ENCODE measurements around the gene PPIL6. TPM values are rescaled to one million over a fixed set of nuclear protein-coding genes. Genes with fewer than 3 reads are reported as not detected.

Gene PPIL6
- polyA plus RNA-seq, 1 donor (not counting 4 experiments of a cell fraction or from before 2014, with no cell fraction given): 1.4 TPM

- Histone ChIP-seq H3K27ac (ENCODE audit: control insufficient read depth, insufficient read depth, low read length) (no peak overlapping the region), H2AFZ (ENCODE audit: control insufficient read depth, low read length) (no peak overlapping the region), H3K4me2 (ENCODE audit: control insufficient read depth, extremely low read depth, insufficient read depth, low read depth, low read length) (no peak overlapping the region), H4K20me1 (ENCODE audit: control insufficient read depth, extremely low read depth, insufficient read depth, low read length) (no peaks in the 10 kb centered on the region), H3K4me1 (ENCODE audit: control insufficient read depth, extremely low read depth, insufficient read depth, low read length) (no peaks in the 10 kb centered on the region), H3K9me3 (ENCODE audit: control insufficient read depth, low read depth, low read length) (no peaks in the 10 kb centered on the region), H3K79me2 (ENCODE audit: control insufficient read depth, insufficient read depth, low read length) (no peaks in the 10 kb centered on the region), H3K4me3 (ENCODE audit: control insufficient read depth in 2 of 3, extremely low read depth in 1 of 3, insufficient read depth in 2 of 3, low read depth in 1 of 3, low read length in 3 of 3) (no peak overlapping the region), H3K9ac (ENCODE audit: control insufficient read depth, extremely low read depth, insufficient read depth, low read length) (no peak overlapping the region), H3K27me3 (ENCODE audit: control insufficient read depth, extremely low read depth, insufficient read depth, low read length) (no peaks in the 10 kb centered on the region), H3K9me1 (ENCODE audit: control insufficient read depth, extremely low read depth, insufficient read depth, low read length) (no peaks in the 10 kb centered on the region), H3K36me3 (ENCODE audit: control insufficient read depth in 2 of 2, extremely low read depth in 1 of 2, insufficient read depth in 2 of 2, low read length in 2 of 2) (peaks cover 37 to 38% of the 10 kb centered on the region in 2 experiments)
- FAIRE-seq (no peak), DNase-seq (ENCODE audit: low read depth, low spot score) (no peak)
- dilution Hi-C loops (cut with MboI; ENCODE audit: extremely low pct_ligation_motif_present, low sequenced_read_pairs): no loop called here
- TF ChIP-seq EZH2 (IDR thresholded peaks at IDR 0.05; ENCODE audit: low read length): no peak
Measured at GRCh38 chr6:109469591-109470189, 29.3 kb upstream of the PPIL6 start.

- Histone ChIP-seq H3K9me3 (ENCODE audit: control insufficient read depth, low read depth, low read length) (no peaks in the 10 kb centered on the region), H3K27me3 (ENCODE audit: control insufficient read depth, extremely low read depth, insufficient read depth, low read length) (no peaks in the 10 kb centered on the region), H3K36me3 (ENCODE audit: control insufficient read depth in 2 of 2, extremely low read depth in 1 of 2, insufficient read depth in 2 of 2, low read length in 2 of 2) (peaks cover 28 to 29% of the 10 kb centered on the region in 2 experiments), H3K79me2 (ENCODE audit: control insufficient read depth, insufficient read depth, low read length) (no peaks in the 10 kb centered on the region), H2AFZ (ENCODE audit: control insufficient read depth, low read length) (no peak overlapping the region), H3K9ac (ENCODE audit: control insufficient read depth, extremely low read depth, insufficient read depth, low read length) (no peak overlapping the region), H4K20me1 (ENCODE audit: control insufficient read depth, extremely low read depth, insufficient read depth, low read length) (no peaks in the 10 kb centered on the region), H3K4me1 (ENCODE audit: control insufficient read depth, extremely low read depth, insufficient read depth, low read length) (no peaks in the 10 kb centered on the region), H3K27ac (ENCODE audit: control insufficient read depth, insufficient read depth, low read length) (no peak overlapping the region), H3K4me3 (ENCODE audit: control insufficient read depth in 2 of 3, extremely low read depth in 1 of 3, insufficient read depth in 2 of 3, low read depth in 1 of 3, low read length in 3 of 3) (no peak overlapping the region), H3K4me2 (ENCODE audit: control insufficient read depth, extremely low read depth, insufficient read depth, low read depth, low read length) (no peak overlapping the region), H3K9me1 (ENCODE audit: control insufficient read depth, extremely low read depth, insufficient read depth, low read length) (no peaks in the 10 kb centered on the region)
- dilution Hi-C loops (cut with MboI; ENCODE audit: extremely low pct_ligation_motif_present, low sequenced_read_pairs): no loop called here
- FAIRE-seq (no peak), DNase-seq (ENCODE audit: low read depth, low spot score) (no peak)
- TF ChIP-seq EZH2 (IDR thresholded peaks at IDR 0.05; ENCODE audit: low read length): no peak
- TF ChIP-seq, protein P1, sequence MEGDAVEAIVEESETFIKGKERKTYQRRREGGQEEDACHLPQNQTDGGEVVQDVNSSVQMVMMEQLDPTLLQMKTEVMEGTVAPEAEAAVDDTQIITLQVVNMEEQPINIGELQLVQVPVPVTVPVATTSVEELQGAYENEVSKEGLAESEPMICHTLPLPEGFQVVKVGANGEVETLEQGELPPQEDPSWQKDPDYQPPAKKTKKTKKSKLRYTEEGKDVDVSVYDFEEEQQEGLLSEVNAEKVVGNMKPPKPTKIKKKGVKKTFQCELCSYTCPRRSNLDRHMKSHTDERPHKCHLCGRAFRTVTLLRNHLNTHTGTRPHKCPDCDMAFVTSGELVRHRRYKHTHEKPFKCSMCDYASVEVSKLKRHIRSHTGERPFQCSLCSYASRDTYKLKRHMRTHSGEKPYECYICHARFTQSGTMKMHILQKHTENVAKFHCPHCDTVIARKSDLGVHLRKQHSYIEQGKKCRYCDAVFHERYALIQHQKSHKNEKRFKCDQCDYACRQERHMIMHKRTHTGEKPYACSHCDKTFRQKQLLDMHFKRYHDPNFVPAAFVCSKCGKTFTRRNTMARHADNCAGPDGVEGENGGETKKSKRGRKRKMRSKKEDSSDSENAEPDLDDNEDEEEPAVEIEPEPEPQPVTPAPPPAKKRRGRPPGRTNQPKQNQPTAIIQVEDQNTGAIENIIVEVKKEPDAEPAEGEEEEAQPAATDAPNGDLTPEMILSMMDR (optimal IDR thresholded peaks at IDR 0.05 in 1 of 3, IDR thresholded peaks at IDR 0.05 in 1 of 3, conservative IDR thresholded peaks at IDR 0.05 in 1 of 3; ENCODE audit: extremely low read depth in 1 of 3, insufficient read depth in 2 of 3, low read length in 3 of 3): no peak
Measured at GRCh38 chr6:109467696-109468095, 27.3 kb upstream of the PPIL6 start.
